ENCODE measurements around the gene PDE3A.
"Not testable (repeated sequence)": the region's sequence is repeated elsewhere in the genome, so short reads cannot be mapped to it uniquely, and the experiment has no call there.

Gene PDE3A

DNA sequence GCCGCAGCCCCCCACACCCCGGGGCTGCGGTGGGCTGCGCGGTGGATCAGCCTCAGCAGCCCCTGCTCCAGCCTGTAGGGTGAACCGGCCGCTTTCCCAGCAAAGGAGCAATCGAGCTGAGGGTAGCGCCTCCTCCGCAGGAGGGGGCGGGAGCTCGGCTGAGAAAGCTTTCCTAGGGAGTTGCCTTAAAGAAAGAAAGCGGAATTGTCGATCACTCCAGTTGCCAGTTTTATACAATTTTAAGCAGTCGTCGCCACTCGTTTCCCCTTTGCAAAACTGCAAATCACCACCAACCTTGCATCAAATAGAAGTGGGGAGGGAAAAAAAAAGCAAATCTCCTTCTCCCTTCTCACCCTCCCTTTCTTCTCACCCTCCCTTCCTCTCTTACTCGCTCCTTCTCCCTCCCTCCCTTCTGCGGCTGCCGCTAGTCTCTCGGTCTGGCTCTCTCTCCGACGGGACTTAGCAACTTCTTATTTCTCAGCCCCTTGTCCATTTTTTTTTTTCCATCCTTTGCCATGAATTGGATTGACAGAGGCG is at the start of gene PDE3A:
Gene PDE3A, plus strand, starts transcription at position 424 of the 537 bp plus-strand sequence. CDS start 748 bp downstream, outside the sequence.
- no peaks in the 10 kb centered on the region for H3K9me3 ChIP-seq (ENCODE audit: control insufficient read depth in 1 of 2, low read length in 2 of 2)
- peak within 1 kb of the TSS; percentile 85 to 89 for H3K4me3 ChIP-seq (ENCODE audit: low read depth in 1 of 2, low read length in 2 of 2)
- no peaks in the 10 kb centered on the region for H3K36me3 ChIP-seq (ENCODE audit: control insufficient read depth in 1 of 2, insufficient read depth in 2 of 2, low read length in 2 of 2)
- peak within 1 kb of the TSS; percentile 29 to 82 for H3K9ac ChIP-seq (ENCODE audit: low read depth in 1 of 2, low read length in 2 of 2)
- H3K27ac ChIP-seq (ENCODE audit: low read depth, low read length), result peak within 1 kb of the TSS; percentile 30
- no peaks in the 10 kb centered on the region for H3K4me1 ChIP-seq (ENCODE audit: control insufficient read depth in 1 of 2, insufficient read depth in 2 of 2, low read length in 2 of 2)
- peaks cover 0 to 20% of the 10 kb centered on the region in 2 donors for H3K27me3 ChIP-seq (ENCODE audit: control insufficient read depth in 1 of 2, insufficient read depth in 2 of 2, low read length in 2 of 2)

DNA sequence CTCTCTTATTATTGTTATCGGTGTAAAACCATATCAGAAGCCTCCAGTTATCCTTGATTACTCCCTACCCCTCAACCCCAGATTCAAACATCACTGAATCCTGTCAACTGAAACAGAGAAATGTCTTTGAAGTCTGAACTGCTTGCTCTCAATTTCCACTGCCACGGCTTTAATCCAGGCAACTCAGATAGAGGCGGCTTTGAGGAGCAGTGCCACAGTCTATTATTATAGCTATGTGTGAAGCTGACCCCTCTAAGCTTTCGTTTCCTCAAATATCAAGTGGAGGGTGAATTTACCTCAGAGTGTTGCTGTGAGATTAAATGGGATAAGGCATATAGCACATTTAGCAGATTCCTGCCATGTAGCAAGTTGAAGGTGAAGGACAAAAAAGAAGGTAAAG is 49.0 kb upstream of the PDE3A start:
- no peak overlapping the region for H3K4me3 ChIP-seq (ENCODE audit: low read depth in 1 of 2, low read length in 2 of 2)
- no peak overlapping the region for H3K9ac ChIP-seq (ENCODE audit: low read depth in 1 of 2, low read length in 2 of 2)
- H3K36me3 ChIP-seq (ENCODE audit: control insufficient read depth in 1 of 2, insufficient read depth in 2 of 2, low read length in 2 of 2), result no peaks in the 10 kb centered on the region
- H3K9me3 ChIP-seq (ENCODE audit: control insufficient read depth in 1 of 2, low read length in 2 of 2), result no peaks in the 10 kb centered on the region
- no peaks in the 10 kb centered on the region for H3K27me3 ChIP-seq (ENCODE audit: control insufficient read depth in 1 of 2, insufficient read depth in 2 of 2, low read length in 2 of 2)
- H3K27ac ChIP-seq (ENCODE audit: low read depth, low read length), result no peak overlapping the region
- no peaks in the 10 kb centered on the region for H3K4me1 ChIP-seq (ENCODE audit: control insufficient read depth in 1 of 2, insufficient read depth in 2 of 2, low read length in 2 of 2)

DNA sequence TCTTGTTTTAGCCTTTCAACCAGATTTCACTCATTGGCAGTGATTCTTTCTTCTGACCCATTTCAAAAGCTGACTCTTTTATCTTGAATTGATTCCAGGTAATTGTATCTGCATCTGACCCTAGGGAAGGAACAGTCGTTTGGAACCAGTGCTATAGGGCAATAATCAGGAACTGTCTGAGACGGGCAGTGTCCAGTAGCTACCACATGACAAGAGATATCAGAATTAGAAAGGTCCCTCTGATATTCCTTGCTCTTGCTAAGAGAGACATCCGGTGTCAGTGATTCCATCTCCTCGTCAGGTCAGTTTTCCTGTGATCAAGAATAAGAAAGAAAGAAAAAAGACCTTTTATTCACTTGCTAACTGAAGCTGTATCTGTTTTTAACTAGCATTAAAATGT is 47.8 kb upstream of the PDE3A start:
- Histone ChIP-seq H3K4me3 (ENCODE audit: low read depth in 1 of 2, low read length in 2 of 2) (no peak overlapping the region), H3K27me3 (ENCODE audit: control insufficient read depth in 1 of 2, insufficient read depth in 2 of 2, low read length in 2 of 2) (no peaks in the 10 kb centered on the region), H3K4me1 (ENCODE audit: control insufficient read depth in 1 of 2, insufficient read depth in 2 of 2, low read length in 2 of 2) (no peaks in the 10 kb centered on the region), H3K9ac (ENCODE audit: low read depth in 1 of 2, low read length in 2 of 2) (no peak overlapping the region), H3K9me3 (ENCODE audit: control insufficient read depth in 1 of 2, low read length in 2 of 2) (no peaks in the 10 kb centered on the region), H3K27ac (ENCODE audit: low read depth, low read length) (no peak overlapping the region), H3K36me3 (ENCODE audit: control insufficient read depth in 1 of 2, insufficient read depth in 2 of 2, low read length in 2 of 2) (no peaks in the 10 kb centered on the region)

DNA sequence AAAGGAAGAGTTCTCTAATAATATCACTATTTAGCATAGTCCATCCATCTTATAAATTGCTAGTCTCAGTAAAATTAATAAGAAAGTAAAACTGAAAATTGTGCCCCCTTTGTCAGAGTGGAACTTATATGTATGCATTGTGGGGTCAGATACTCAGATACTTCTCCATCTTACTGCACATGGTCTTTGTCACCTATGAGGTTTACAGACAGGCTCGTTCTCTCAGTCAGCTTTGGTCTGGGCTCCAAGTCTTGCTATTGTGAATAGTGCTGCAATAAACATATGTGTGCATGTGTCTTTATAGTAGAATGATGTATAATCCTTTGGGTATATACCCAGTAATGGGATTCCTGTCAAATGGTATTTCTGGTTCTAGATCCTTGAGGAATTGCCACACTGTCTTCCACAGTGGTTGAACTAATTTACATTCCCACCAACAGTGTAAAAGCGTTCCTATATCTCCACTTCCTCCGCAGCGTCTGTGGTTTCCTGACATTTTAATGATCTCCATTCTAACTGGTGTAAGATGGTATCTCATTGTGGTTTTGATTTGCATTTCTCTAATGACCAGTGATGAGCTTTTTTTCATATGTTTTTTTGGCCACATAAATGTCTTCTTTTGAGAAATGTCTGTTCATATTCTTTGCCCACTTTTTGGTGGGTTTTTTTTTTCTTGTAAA is 37.4 kb upstream of the PDE3A start:
- H3K9ac ChIP-seq (ENCODE audit: low read depth in 1 of 2, low read length in 2 of 2); H3K36me3 ChIP-seq (ENCODE audit: control insufficient read depth in 1 of 2, insufficient read depth in 2 of 2, low read length in 2 of 2); H3K27ac ChIP-seq (ENCODE audit: low read depth, low read length); H3K9me3 ChIP-seq (ENCODE audit: control insufficient read depth in 1 of 2, low read length in 2 of 2); H3K27me3 ChIP-seq (ENCODE audit: control insufficient read depth in 1 of 2, insufficient read depth in 2 of 2, low read length in 2 of 2); H3K4me3 ChIP-seq (ENCODE audit: low read depth in 1 of 2, low read length in 2 of 2); H3K4me1 ChIP-seq (ENCODE audit: control insufficient read depth in 1 of 2, insufficient read depth in 2 of 2, low read length in 2 of 2): not testable (repeated sequence)

DNA sequence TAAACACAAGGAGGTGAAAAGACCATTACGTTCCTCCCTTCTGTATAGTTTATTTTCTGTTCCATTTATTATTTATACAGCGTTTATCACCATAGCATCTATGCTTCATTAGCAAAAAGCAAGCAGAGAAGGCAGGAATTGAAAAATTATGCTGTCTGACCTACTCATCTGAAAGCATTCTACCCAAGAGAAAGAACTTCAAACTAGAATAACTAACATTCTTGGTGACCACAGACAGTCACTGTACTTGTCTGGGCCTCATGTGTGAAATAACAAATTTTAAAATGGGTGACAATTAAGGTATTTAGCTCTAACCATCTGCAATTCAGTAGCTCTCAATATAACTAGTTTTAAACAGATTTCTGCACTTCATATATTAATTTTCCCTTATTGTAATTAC is 29.3 kb upstream of the PDE3A start:
- H3K4me3 ChIP-seq (ENCODE audit: low read depth in 1 of 2, low read length in 2 of 2), result no peak overlapping the region
- H3K27me3 ChIP-seq (ENCODE audit: control insufficient read depth in 1 of 2, insufficient read depth in 2 of 2, low read length in 2 of 2), result no peaks in the 10 kb centered on the region
- H3K4me1 ChIP-seq (ENCODE audit: control insufficient read depth in 1 of 2, insufficient read depth in 2 of 2, low read length in 2 of 2), result no peaks in the 10 kb centered on the region
- no peaks in the 10 kb centered on the region for H3K9me3 ChIP-seq (ENCODE audit: control insufficient read depth in 1 of 2, low read length in 2 of 2)
- H3K27ac ChIP-seq (ENCODE audit: low read depth, low read length), result no peak overlapping the region
- no peak overlapping the region for H3K9ac ChIP-seq (ENCODE audit: low read depth in 1 of 2, low read length in 2 of 2)
- H3K36me3 ChIP-seq (ENCODE audit: control insufficient read depth in 1 of 2, insufficient read depth in 2 of 2, low read length in 2 of 2), result no peaks in the 10 kb centered on the region

DNA sequence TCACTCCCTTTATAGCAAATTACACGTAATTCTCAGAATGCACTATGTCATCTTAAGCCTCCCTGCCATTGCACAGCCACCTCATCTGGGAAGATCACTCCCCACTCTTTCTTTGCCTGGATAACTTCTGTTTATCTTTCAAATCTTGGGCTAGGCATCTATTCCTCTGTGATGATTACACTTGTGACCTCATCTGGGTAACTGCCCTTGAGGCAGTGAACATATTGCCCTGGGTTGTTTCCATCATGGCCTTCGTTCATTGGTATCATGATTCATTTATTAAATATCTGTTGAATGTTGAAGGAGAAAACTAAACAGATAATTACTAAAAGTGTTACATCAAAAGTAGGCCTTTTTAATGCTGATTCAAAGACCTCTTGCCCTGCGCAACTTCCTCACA is 26.2 kb upstream of the PDE3A start:
- Histone ChIP-seq H3K4me1 (ENCODE audit: control insufficient read depth in 1 of 2, insufficient read depth in 2 of 2, low read length in 2 of 2) (no peaks in the 10 kb centered on the region), H3K9me3 (ENCODE audit: control insufficient read depth in 1 of 2, low read length in 2 of 2) (no peaks in the 10 kb centered on the region), H3K36me3 (ENCODE audit: control insufficient read depth in 1 of 2, insufficient read depth in 2 of 2, low read length in 2 of 2) (no peaks in the 10 kb centered on the region), H3K27me3 (ENCODE audit: control insufficient read depth in 1 of 2, insufficient read depth in 2 of 2, low read length in 2 of 2) (no peaks in the 10 kb centered on the region), H3K9ac (ENCODE audit: low read depth in 1 of 2, low read length in 2 of 2) (no peak overlapping the region), H3K4me3 (ENCODE audit: low read depth in 1 of 2, low read length in 2 of 2) (no peak overlapping the region), H3K27ac (ENCODE audit: low read depth, low read length) (no peak overlapping the region)

DNA sequence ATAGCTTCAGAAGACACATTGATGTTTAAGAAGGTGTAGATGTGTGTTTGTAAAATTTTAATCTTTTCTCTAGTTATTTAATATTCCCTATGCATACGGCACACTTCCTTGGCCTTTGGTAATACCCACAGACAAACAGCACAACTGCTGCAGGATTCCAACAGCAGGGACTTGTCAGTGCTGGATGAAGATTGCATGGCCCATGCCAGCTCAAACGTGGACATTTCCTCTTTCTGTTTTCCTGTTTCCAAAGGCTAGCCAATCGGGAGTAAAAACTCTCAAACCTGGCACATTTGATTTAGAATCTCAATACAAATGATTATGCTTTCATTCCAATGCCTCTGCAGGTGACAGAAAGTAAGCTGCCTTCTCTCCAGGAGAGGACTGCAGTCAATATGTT is 22.5 kb upstream of the PDE3A start:
- Histone ChIP-seq H3K36me3 (ENCODE audit: control insufficient read depth in 1 of 2, insufficient read depth in 2 of 2, low read length in 2 of 2) (no peaks in the 10 kb centered on the region), H3K9ac (ENCODE audit: low read depth in 1 of 2, low read length in 2 of 2) (no peak overlapping the region), H3K4me3 (ENCODE audit: low read depth in 1 of 2, low read length in 2 of 2) (no peak overlapping the region), H3K27ac (ENCODE audit: low read depth, low read length) (no peak overlapping the region), H3K9me3 (ENCODE audit: control insufficient read depth in 1 of 2, low read length in 2 of 2) (no peaks in the 10 kb centered on the region), H3K27me3 (ENCODE audit: control insufficient read depth in 1 of 2, insufficient read depth in 2 of 2, low read length in 2 of 2) (no peaks in the 10 kb centered on the region), H3K4me1 (ENCODE audit: control insufficient read depth in 1 of 2, insufficient read depth in 2 of 2, low read length in 2 of 2) (no peaks in the 10 kb centered on the region)

DNA sequence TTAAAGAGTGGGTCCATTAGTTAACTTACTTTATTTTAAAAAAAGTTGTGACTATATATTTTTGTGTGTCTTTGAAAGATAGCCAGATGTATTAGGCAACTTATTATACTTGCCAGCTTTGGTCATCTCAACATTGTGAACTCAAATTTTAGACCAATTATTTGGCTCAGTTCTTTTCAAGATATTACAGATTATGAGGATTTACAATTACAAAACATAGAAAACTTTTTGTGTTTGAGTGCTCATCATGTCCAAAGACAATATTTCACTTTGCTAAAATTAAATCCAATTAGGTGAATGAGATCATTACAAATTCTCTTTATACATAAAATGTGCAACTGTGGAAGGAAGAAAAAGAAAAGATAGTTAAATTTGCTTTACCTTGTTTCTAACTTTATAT is 18.3 kb upstream of the PDE3A start:
- Histone ChIP-seq H3K9ac (ENCODE audit: low read depth in 1 of 2, low read length in 2 of 2) (no peak overlapping the region), H3K4me1 (ENCODE audit: control insufficient read depth in 1 of 2, insufficient read depth in 2 of 2, low read length in 2 of 2) (no peaks in the 10 kb centered on the region)

DNA sequence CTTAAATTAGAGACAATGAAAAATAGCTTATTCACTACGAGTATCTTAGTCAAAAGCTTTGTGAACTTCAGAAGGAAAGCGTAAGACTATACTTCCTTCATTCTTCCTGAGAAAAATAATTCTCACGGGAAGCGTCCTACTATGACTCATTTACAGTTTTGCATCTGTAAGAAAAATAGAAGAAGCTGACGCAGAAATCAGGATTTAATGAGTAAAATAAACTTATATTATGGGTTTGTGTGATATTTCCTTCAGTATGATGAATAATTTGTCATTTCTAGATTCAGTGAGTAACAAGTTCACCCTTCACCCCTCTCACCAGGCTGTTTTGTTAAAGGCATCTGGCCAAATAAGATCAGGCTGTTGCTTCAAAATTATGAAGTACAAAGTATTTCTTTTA is 17.8 kb upstream of the PDE3A start:
- Histone ChIP-seq H3K9ac (ENCODE audit: low read depth in 1 of 2, low read length in 2 of 2) (no peak overlapping the region), H3K9me3 (ENCODE audit: control insufficient read depth in 1 of 2, low read length in 2 of 2) (no peaks in the 10 kb centered on the region), H3K4me3 (ENCODE audit: low read depth in 1 of 2, low read length in 2 of 2) (no peak overlapping the region), H3K27ac (ENCODE audit: low read depth, low read length) (no peak overlapping the region), H3K4me1 (ENCODE audit: control insufficient read depth in 1 of 2, insufficient read depth in 2 of 2, low read length in 2 of 2) (no peaks in the 10 kb centered on the region), H3K36me3 (ENCODE audit: control insufficient read depth in 1 of 2, insufficient read depth in 2 of 2, low read length in 2 of 2) (no peaks in the 10 kb centered on the region), H3K27me3 (ENCODE audit: control insufficient read depth in 1 of 2, insufficient read depth in 2 of 2, low read length in 2 of 2) (no peaks in the 10 kb centered on the region)

More for the DNA sequence above, 18.3 kb upstream of the PDE3A start:
- H3K4me3 ChIP-seq (ENCODE audit: low read depth in 1 of 2, low read length in 2 of 2), result no peak overlapping the region
- H3K9me3 ChIP-seq (ENCODE audit: control insufficient read depth in 1 of 2, low read length in 2 of 2), result no peaks in the 10 kb centered on the region
- H3K27me3 ChIP-seq (ENCODE audit: control insufficient read depth in 1 of 2, insufficient read depth in 2 of 2, low read length in 2 of 2), result no peaks in the 10 kb centered on the region
- H3K27ac ChIP-seq (ENCODE audit: low read depth, low read length), result no peak overlapping the region
- H3K36me3 ChIP-seq (ENCODE audit: control insufficient read depth in 1 of 2, insufficient read depth in 2 of 2, low read length in 2 of 2), result no peaks in the 10 kb centered on the region

DNA sequence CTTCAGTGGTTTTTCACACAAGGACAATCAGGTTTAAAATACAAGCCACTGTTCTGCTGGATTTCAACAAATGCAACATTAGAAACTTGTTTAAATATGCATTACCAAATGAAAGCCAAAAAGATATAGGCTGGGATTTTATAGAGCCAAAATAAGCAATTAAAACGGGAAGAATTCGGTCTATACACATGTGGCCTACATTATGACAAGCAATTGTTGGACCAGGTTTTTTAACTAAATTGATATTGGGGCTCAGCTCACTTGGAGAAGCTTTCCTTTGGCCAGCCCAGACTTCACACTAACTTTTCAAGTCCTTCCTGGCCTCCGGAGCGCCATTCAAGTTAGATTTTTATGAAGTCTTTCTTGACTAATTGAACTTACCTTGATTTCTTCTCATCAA is 16.9 kb upstream of the PDE3A start:
- Histone ChIP-seq H3K27me3 (ENCODE audit: control insufficient read depth in 1 of 2, insufficient read depth in 2 of 2, low read length in 2 of 2) (no peaks in the 10 kb centered on the region), H3K9ac (ENCODE audit: low read depth in 1 of 2, low read length in 2 of 2) (no peak overlapping the region), H3K4me3 (ENCODE audit: low read depth in 1 of 2, low read length in 2 of 2) (no peak overlapping the region), H3K27ac (ENCODE audit: low read depth, low read length) (no peak overlapping the region), H3K36me3 (ENCODE audit: control insufficient read depth in 1 of 2, insufficient read depth in 2 of 2, low read length in 2 of 2) (no peaks in the 10 kb centered on the region), H3K9me3 (ENCODE audit: control insufficient read depth in 1 of 2, low read length in 2 of 2) (no peaks in the 10 kb centered on the region), H3K4me1 (ENCODE audit: control insufficient read depth in 1 of 2, insufficient read depth in 2 of 2, low read length in 2 of 2) (no peaks in the 10 kb centered on the region)
